ENCODE results near the gene SDS. TPM values are rescaled to one million over a fixed set of nuclear protein-coding genes. Genes with fewer than 3 reads are reported as not detected.

Gene SDS
- total RNA-seq, 4 donors from 2014 or later, result 0.63 TPM; not detected in 3

DNA sequence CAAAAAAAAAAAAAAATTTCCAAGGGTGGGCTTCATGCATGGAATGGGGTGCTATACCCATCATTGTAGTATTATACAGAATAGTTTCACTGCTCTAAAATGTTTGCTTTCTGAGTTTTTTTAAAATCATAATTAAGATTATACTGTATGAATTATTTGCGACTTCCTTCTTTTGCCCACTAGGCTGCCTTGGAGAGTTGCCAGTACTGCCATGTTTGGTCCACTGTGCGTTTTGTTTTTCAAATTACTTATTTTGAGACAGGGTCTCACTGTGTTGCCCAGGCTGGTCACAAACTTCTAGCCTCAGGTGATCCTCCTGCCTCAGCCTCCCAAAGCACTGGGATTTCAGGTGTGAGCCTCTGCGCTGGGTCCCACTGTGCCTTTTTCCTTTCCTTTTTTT is 25.4 kb downstream of the SDS start:
- WGBS, 2 donors, result 84 to 92% methylated on average over 3 of the region's 3 CpGs
- DNase-seq (ENCODE audit: low spot score in 2 of 2), result no peak
- intact Hi-C loops (cut with DNase I; ENCODE audit: low total_unique reads), result no loop called here
- no peak for TF ChIP-seq POLR2A (IDR thresholded peaks at IDR 0.05)
- TF ChIP-seq, protein P1, sequence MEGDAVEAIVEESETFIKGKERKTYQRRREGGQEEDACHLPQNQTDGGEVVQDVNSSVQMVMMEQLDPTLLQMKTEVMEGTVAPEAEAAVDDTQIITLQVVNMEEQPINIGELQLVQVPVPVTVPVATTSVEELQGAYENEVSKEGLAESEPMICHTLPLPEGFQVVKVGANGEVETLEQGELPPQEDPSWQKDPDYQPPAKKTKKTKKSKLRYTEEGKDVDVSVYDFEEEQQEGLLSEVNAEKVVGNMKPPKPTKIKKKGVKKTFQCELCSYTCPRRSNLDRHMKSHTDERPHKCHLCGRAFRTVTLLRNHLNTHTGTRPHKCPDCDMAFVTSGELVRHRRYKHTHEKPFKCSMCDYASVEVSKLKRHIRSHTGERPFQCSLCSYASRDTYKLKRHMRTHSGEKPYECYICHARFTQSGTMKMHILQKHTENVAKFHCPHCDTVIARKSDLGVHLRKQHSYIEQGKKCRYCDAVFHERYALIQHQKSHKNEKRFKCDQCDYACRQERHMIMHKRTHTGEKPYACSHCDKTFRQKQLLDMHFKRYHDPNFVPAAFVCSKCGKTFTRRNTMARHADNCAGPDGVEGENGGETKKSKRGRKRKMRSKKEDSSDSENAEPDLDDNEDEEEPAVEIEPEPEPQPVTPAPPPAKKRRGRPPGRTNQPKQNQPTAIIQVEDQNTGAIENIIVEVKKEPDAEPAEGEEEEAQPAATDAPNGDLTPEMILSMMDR (IDR thresholded peaks at IDR 0.05), result no peak
- H3K4me3 ChIP-seq (ENCODE audit: low read depth, poor library complexity, severe bottlenecking), result no peak overlapping the region

DNA sequence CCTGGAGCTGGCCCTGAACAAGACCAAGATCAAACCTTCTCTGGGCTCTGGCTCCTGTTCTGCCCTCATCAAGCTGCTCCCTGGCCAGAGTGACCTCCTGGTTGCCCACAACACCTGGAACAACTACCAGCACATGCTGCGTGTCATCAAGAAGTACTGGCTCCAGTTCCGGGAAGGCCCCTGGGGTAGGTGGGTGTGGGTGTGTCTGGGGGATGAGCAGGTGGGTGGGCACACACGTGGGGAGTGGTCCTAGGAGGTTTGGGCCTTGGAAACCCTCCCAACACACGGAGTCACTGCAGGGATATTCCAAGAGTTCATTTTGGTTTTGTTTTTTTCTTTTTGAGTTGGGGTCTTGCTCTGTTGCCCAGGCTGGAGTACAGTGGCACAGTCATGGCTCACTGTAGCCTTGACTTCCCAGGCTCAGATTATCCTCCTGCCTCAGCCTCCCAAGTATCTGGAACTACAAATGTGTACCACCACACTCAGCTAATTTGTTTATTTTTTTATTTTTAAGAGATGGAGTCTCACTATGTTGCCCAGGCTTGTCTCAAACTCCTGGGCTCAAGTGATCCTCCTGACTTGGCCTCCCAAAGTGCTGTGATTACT is 28.8 kb downstream of the SDS start:
- no peak for DNase-seq (ENCODE audit: low spot score in 2 of 2)
- H3K4me3 ChIP-seq (ENCODE audit: low read depth, poor library complexity, severe bottlenecking), result no peak overlapping the region
- WGBS, 2 donors, result 73 to 87% methylated on average over 4 of the region's 4 CpGs
- no peak for TF ChIP-seq POLR2A (IDR thresholded peaks at IDR 0.05)
- TF ChIP-seq, protein P1 (IDR thresholded peaks at IDR 0.05), result no peak
- intact Hi-C loops (cut with DNase I; ENCODE audit: low total_unique reads), result no loop called here

- TF ChIP-seq POLR2A (IDR thresholded peaks at IDR 0.05), result no peak
- TF ChIP-seq, protein P1 (IDR thresholded peaks at IDR 0.05), result no peak
- DNase-seq (ENCODE audit: low spot score in 2 of 2), result no peak
- 79 to 88% methylated on average over 3 of the region's 3 CpGs for WGBS, 2 donors
- no peak overlapping the region for H3K4me3 ChIP-seq (ENCODE audit: low read depth, poor library complexity, severe bottlenecking)
- intact Hi-C loops (cut with DNase I; ENCODE audit: low total_unique reads), result no loop called here
Measured at GRCh38 chr12:113373969-113374368, 29.7 kb downstream of the SDS start.

GRCh38 chr12:113373440-113373839 is 30.2 kb downstream of the SDS start:
- TF ChIP-seq, protein P1 (IDR thresholded peaks at IDR 0.05), result no peak
- no peak for TF ChIP-seq POLR2A (IDR thresholded peaks at IDR 0.05)
- WGBS, 2 donors, result 97 to 99% methylated on average over 3 of the region's 3 CpGs
- no peak overlapping the region for H3K4me3 ChIP-seq (ENCODE audit: low read depth, poor library complexity, severe bottlenecking)
- no peak for DNase-seq (ENCODE audit: low spot score in 2 of 2)
- intact Hi-C loops (cut with DNase I; ENCODE audit: low total_unique reads), result no loop called here

DNA sequence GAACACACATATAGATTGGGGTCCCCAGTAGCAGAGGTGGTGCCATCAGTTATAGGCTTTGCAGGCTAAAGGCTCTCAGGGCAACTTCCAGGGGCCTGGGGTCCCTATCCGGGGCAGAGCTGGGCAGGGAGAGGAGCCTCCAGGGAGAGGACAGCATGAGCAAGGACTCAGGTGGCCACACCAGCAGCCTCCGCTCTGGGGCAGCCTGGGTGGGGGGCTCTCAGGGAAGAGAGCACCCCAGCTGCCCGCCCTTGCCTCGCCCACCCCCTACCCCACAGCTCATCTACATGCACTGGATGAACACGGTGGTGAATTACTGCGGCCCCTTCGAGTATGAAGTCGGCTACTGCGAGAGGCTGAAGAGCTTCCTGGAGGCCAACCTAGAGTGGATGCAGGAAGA is 31.3 kb downstream of the SDS start:
- intact Hi-C loops (cut with DNase I; ENCODE audit: low total_unique reads), result no loop called here
- no peak overlapping the region for H3K4me3 ChIP-seq (ENCODE audit: low read depth, poor library complexity, severe bottlenecking)
- no peak for DNase-seq (ENCODE audit: low spot score in 2 of 2)
- TF ChIP-seq POLR2A (IDR thresholded peaks at IDR 0.05), result no peak
- TF ChIP-seq, protein P1 (IDR thresholded peaks at IDR 0.05), result no peak
- 90 to 97% methylated on average over 9 of the region's 9 CpGs for WGBS, 2 donors

- intact Hi-C loops (cut with DNase I; ENCODE audit: low total_unique reads), result no loop called here
- 89 to 99% methylated on average over 6 of the region's 6 CpGs for WGBS, 2 donors
- TF ChIP-seq, protein P1 (IDR thresholded peaks at IDR 0.05), result no peak
- no peak for TF ChIP-seq POLR2A (IDR thresholded peaks at IDR 0.05)
- H3K4me3 ChIP-seq (ENCODE audit: low read depth, poor library complexity, severe bottlenecking), result no peak overlapping the region
- no peak for DNase-seq (ENCODE audit: low spot score in 2 of 2)
Measured at GRCh38 chr12:113371808-113372207, 31.9 kb downstream of the SDS start.
